GM23338 (cell line): ENCODE results near the gene SHPK.

Experiments used
- EZH2 ChIP-seq: fragments of 200-600 bp; sonication (generic); IDR thresholded peaks from one replicate; pipeline ENCODE4 v1.8.0; 2017; ENCODE audit warnings: antibody characterized with exemption, mild to moderate bottlenecking, low read depth; ENCODE audit not compliant: unreplicated experiment
- EZH2phosphoT487 ChIP-seq: fragments of 200-600 bp; sonication (generic); IDR thresholded peaks from one replicate; pipeline ENCODE4 v1.8.1; 2018; ENCODE audit warnings: antibody characterized with exemption; ENCODE audit not compliant: unreplicated experiment
- JUNB ChIP-seq: IDR thresholded peaks from one replicate; pipeline ENCODE4 v1.6.1; 2016; ENCODE audit warnings: antibody characterized with exemption; ENCODE audit not compliant: unreplicated experiment
- TF ChIP-seq, protein P1 (sequence below), 2 experiments: fragments of 200-600 bp in 1 of 2; sonication (generic) in 1 of 2; conservative IDR thresholded peaks; 2 replicates each; pipeline versions ENCODE4 v1.5.1 to v1.6.1; 2016 to 2017; ENCODE audit warnings: antibody characterized with exemption in 2 of 2, low read depth in 2 of 2, mild to moderate bottlenecking in 2 of 2, moderate library complexity in 1 of 2

GRCh38 chr17:3678821-3679530 is 42.9 kb upstream of the SHPK start:
- TF ChIP-seq, protein P1, sequence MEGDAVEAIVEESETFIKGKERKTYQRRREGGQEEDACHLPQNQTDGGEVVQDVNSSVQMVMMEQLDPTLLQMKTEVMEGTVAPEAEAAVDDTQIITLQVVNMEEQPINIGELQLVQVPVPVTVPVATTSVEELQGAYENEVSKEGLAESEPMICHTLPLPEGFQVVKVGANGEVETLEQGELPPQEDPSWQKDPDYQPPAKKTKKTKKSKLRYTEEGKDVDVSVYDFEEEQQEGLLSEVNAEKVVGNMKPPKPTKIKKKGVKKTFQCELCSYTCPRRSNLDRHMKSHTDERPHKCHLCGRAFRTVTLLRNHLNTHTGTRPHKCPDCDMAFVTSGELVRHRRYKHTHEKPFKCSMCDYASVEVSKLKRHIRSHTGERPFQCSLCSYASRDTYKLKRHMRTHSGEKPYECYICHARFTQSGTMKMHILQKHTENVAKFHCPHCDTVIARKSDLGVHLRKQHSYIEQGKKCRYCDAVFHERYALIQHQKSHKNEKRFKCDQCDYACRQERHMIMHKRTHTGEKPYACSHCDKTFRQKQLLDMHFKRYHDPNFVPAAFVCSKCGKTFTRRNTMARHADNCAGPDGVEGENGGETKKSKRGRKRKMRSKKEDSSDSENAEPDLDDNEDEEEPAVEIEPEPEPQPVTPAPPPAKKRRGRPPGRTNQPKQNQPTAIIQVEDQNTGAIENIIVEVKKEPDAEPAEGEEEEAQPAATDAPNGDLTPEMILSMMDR (conservative IDR thresholded peaks at IDR 0.05; ENCODE audit: low read depth in 2 of 2) = no peak
- no peak for TF ChIP-seq EZH2
- TF ChIP-seq EZH2phosphoT487 = no peak
- TF ChIP-seq JUNB = no peak
